A549 treated with Hydrocortisone at 1 μM for 4 hours (cell line): ENCODE results near the gene TIFAB. TPM values are rescaled to one million over a fixed set of nuclear protein-coding genes. Genes with fewer than 3 reads are reported as not detected.

ENCODE experiments used
- total RNA-seq: library from RNA; stranded (reverse); fragments of 200-300 nt; extraction: Qiagen RNA extraction; gene quantifications from 5 replicates; pipeline ENCODE4 v1.2.3, GENCODE V29; 2022

Gene TIFAB
- total RNA-seq: not detected in 5 replicates

GRCh38 chr5:135452321-135453030 is at the start of gene TIFAB:
Gene TIFAB, minus strand, starts transcription at chr5:135452351. Its CDS starts 2,412 bp downstream, at chr5:135449939.

GRCh38 chr5:135447298-135447929 is 4.7 kb downstream of the TIFAB start, which contains the start of gene DCANP1:
Gene DCANP1, minus strand, starts transcription at chr5:135447348. Its CDS starts 240 bp downstream, at chr5:135447108.

GRCh38 chr5:135398855-135399793 is 53.0 kb downstream of the TIFAB start, which contains the start of gene MACROH2A1:
Gene MACROH2A1, minus strand, starts transcription at chr5:135399231. Its CDS starts 10,138 bp downstream, at chr5:135389093.

Other genes with a start within 250 kb of the TIFAB start
- gene MACROH2A1, start 53.1 kb downstream of the TIFAB start, total RNA-seq: 185 to 199 TPM (median 195 TPM) in 5 replicates
- not detected in 5 replicates for gene DCANP1, start 5.0 kb downstream of the TIFAB start, total RNA-seq
- gene NEUROG1, start 83.6 kb upstream of the TIFAB start, total RNA-seq: not detected in 5 replicates
- 0.13 to 0.37 TPM (median 0.15 TPM) in 5 replicates for gene CXCL14, start 126.6 kb upstream of the TIFAB start, total RNA-seq